GM18867 (cell line): ENCODE measurements around the gene TMEM135.
"Not testable (repeated sequence)": the region's sequence is repeated elsewhere in the genome, so short reads cannot be mapped to it uniquely, and the experiment has no call there.

ENCODE experiments used
- ATAC-seq: cut with Tn5 transposase; IDR thresholded peaks from one replicate; pipeline ENCODE4 v1.9.1; 2021; ENCODE audit warnings: mild to moderate bottlenecking, moderate library complexity; ENCODE audit not compliant: unreplicated experiment

Gene TMEM135

GRCh38 chr11:87139475-87139874 lies 101.7 kb downstream of the TMEM135 start:
- no peak for ATAC-seq

- no peak for ATAC-seq
These were observed 103.6 kb downstream of the TMEM135 start for GRCh38 chr11:87141322-87141721.

- ATAC-seq = no peak
These were observed 104.3 kb downstream of the TMEM135 start for GRCh38 chr11:87141980-87142514.

GRCh38 chr11:87142594-87142993 lies 104.9 kb downstream of the TMEM135 start:
- no peak for ATAC-seq

GRCh38 chr11:87143641-87144040 lies 105.9 kb downstream of the TMEM135 start:
- ATAC-seq = no peak

GRCh38 chr11:87144252-87144651 lies 106.5 kb downstream of the TMEM135 start:
- ATAC-seq = no peak

- ATAC-seq = no peak
These were observed 111.0 kb downstream of the TMEM135 start for GRCh38 chr11:87148749-87149148.

GRCh38 chr11:87149782-87150181 lies 112.0 kb downstream of the TMEM135 start:
- ATAC-seq = not testable (repeated sequence)

GRCh38 chr11:87150936-87151335 lies 113.2 kb downstream of the TMEM135 start:
- ATAC-seq = no peak

- ATAC-seq = no peak
These were observed 116.5 kb downstream of the TMEM135 start for GRCh38 chr11:87154246-87154645.

- ATAC-seq = no peak
These were observed 119.2 kb downstream of the TMEM135 start for GRCh38 chr11:87156970-87157369.

- ATAC-seq = not testable (repeated sequence)
These were observed 131.3 kb downstream of the TMEM135 start for GRCh38 chr11:87169076-87169475.

- ATAC-seq = no peak
These were observed 135.7 kb downstream of the TMEM135 start for GRCh38 chr11:87173185-87174039.

- ATAC-seq = no peak
These were observed 137.1 kb downstream of the TMEM135 start for GRCh38 chr11:87174870-87175269.

- ATAC-seq = no peak
These were observed 138.3 kb downstream of the TMEM135 start for GRCh38 chr11:87176044-87176443.

GRCh38 chr11:87179621-87180020 lies 141.9 kb downstream of the TMEM135 start:
- no peak for ATAC-seq

GRCh38 chr11:87180742-87181141 lies 143.0 kb downstream of the TMEM135 start:
- ATAC-seq = no peak

- ATAC-seq = no peak
These were observed 143.4 kb downstream of the TMEM135 start for GRCh38 chr11:87181143-87181542.

GRCh38 chr11:87185228-87185627 lies 147.5 kb downstream of the TMEM135 start:
- ATAC-seq = no peak

GRCh38 chr11:87187076-87187475 lies 149.3 kb downstream of the TMEM135 start:
- ATAC-seq = no peak

GRCh38 chr11:87187930-87188329 lies 150.2 kb downstream of the TMEM135 start:
- ATAC-seq = no peak

GRCh38 chr11:87188396-87188795 lies 150.7 kb downstream of the TMEM135 start:
- ATAC-seq = not testable (repeated sequence)
